Parathyroid adenoma (tissue), 2 donors: Measurements from ENCODE around the gene AFF3.

Experiments
- H2AFZ ChIP-seq: fragments of 300-600 bp; sonication (generic); one replicate; pipeline ENCODE4 v1.7.0; 2017; ENCODE audit warnings: antibody characterized with exemption, mild to moderate bottlenecking
- H3K27ac ChIP-seq: fragments of 300-600 bp; sonication (generic); one replicate; pipeline ENCODE4 v1.7.0; 2017
- H3K27me3 ChIP-seq: fragments of 300-600 bp; sonication (generic); one replicate; pipeline ENCODE4 v1.7.0; 2017; ENCODE audit warnings: low read length; ENCODE audit not compliant: control insufficient read depth, insufficient read depth
- H3K36me3 ChIP-seq: fragments of 300-600 bp; sonication (generic); one replicate; pipeline ENCODE4 v1.7.0; 2017; ENCODE audit warnings: low read length; ENCODE audit not compliant: control insufficient read depth, insufficient read depth
- H3K4me1 ChIP-seq: fragments of 300-600 bp; sonication (generic); one replicate; pipeline ENCODE4 v1.7.0; 2017; ENCODE audit warnings: control low read depth
- H3K4me2 ChIP-seq: fragments of 300-600 bp; sonication (generic); one replicate; pipeline ENCODE4 v1.7.0; 2017; ENCODE audit warnings: low read length
- H3K4me3 ChIP-seq: fragments of 300-600 bp; sonication (generic); one replicate; pipeline ENCODE4 v1.7.0; 2017; ENCODE audit warnings: low read depth, low read length
- H3K79me2 ChIP-seq: fragments of 300-600 bp; sonication (generic); one replicate; pipeline ENCODE4 v1.7.0; 2017; ENCODE audit warnings: control low read depth
- H3K9ac ChIP-seq: fragments of 300-600 bp; sonication (generic); one replicate; pipeline ENCODE4 v1.7.0; 2017; ENCODE audit warnings: mild to moderate bottlenecking
- H3K9me3 ChIP-seq: fragments of 300-600 bp; sonication (generic); one replicate; pipeline ENCODE4 v1.7.0; 2017; ENCODE audit warnings: low read length; ENCODE audit not compliant: control insufficient read depth
- CTCF ChIP-seq: fragments of 300-600 bp; sonication (generic); IDR thresholded peaks from one replicate; pipeline ENCODE4 v1.7.0; 2017; ENCODE audit warnings: antibody characterized with exemption, mild to moderate bottlenecking
- donor health status: primary hyperparathyroidism.

The AFF3 gene

DNA sequence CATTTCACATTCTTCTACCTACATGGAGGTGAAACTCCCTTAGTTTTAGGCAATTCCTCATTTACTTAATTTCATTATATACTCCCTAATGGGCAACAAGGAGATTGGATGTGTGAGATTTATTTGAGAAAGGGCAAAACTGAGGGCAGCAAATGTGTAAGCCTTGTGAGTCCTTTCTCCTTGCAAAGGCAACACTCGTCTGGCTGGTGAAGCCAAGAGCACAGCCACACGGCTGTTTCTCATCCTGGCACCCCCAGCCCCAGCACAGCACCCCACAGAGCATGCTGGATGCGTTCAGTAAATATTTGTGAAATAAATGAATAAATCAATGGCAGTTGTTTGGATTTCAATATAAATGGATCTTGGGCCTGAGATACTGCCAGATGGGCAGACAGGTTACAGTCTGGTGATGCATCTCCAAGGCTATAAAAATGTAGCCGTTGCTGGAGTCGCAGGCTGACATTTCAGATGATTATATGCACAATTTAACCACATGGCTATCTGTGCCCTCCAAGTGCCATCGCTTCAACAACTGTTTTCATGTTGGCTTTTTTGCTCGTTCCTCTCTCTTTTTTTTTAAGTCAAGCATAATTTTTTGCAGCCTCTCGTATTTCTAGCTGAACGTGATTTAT, 498.5 kb downstream of the AFF3 start:
- Histone ChIP-seq H3K27ac (no peak overlapping the region), H3K79me2 (no peaks in the 10 kb centered on the region), H3K36me3 (no peaks in the 10 kb centered on the region), H3K4me1 (no peaks in the 10 kb centered on the region), H3K9me3 (no peaks in the 10 kb centered on the region), H2AFZ (no peak overlapping the region), H3K27me3 (no peaks in the 10 kb centered on the region), H3K4me3 (no peak overlapping the region), H3K4me2 (no peak overlapping the region), H3K9ac (no peak overlapping the region)
- no peak for TF ChIP-seq CTCF

GRCh38 chr2:99641999-99642398, 500.4 kb downstream of the AFF3 start:
- no peak overlapping the region for H2AFZ ChIP-seq

DNA sequence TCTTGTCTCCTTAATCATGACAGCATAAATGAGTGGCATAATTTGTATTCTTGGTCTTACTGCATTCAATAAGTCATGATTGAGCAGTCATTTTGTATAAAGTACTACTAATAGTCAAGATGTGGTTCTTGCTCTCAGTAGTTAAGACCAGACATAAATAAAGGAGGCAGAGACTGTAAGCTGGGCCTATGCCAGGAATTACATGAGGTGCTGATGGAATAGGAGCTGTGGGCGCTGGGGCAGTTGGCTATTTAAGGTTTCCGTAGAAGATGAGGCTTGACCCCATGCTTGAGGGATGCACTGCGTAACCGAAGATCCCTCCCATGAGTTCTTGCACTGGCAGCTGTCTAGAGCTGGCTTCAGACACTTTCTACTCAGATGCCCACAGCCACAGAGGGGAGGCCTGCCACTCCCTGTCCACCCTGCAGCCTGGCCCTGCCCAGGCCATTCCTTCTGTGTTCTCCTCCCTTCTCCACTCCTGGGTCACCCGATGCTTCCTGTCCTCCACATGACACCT, 501.7 kb downstream of the AFF3 start:
- Histone ChIP-seq H3K79me2 (no peaks in the 10 kb centered on the region), H3K27ac (no peak overlapping the region), H3K27me3 (no peaks in the 10 kb centered on the region), H3K4me2 (no peak overlapping the region), H3K9me3 (no peaks in the 10 kb centered on the region), H3K9ac (no peak overlapping the region), H3K4me1 (no peaks in the 10 kb centered on the region), H3K4me3 (no peak overlapping the region), H2AFZ (no peak overlapping the region), H3K36me3 (no peaks in the 10 kb centered on the region)
- TF ChIP-seq CTCF, result no peak

More at GRCh38 chr2:99641999-99642398, 500.4 kb downstream of the AFF3 start:
- H3K4me2 ChIP-seq, result no peak overlapping the region
- H3K4me3 ChIP-seq, result no peak overlapping the region
- no peaks in the 10 kb centered on the region for H3K27me3 ChIP-seq
- H3K9ac ChIP-seq, result no peak overlapping the region
- TF ChIP-seq CTCF, result no peak
- no peaks in the 10 kb centered on the region for H3K36me3 ChIP-seq
- H3K27ac ChIP-seq, result no peak overlapping the region
- H3K9me3 ChIP-seq, result no peaks in the 10 kb centered on the region
- H3K79me2 ChIP-seq, result no peaks in the 10 kb centered on the region
- H3K4me1 ChIP-seq, result no peaks in the 10 kb centered on the region

- no peak overlapping the region for H3K9ac ChIP-seq
- H3K4me2 ChIP-seq, result no peak overlapping the region
- no peak for TF ChIP-seq CTCF
- H3K79me2 ChIP-seq, result no peaks in the 10 kb centered on the region
- H3K27me3 ChIP-seq, result no peaks in the 10 kb centered on the region
- no peaks in the 10 kb centered on the region for H3K9me3 ChIP-seq
- no peak overlapping the region for H2AFZ ChIP-seq
- H3K36me3 ChIP-seq, result no peaks in the 10 kb centered on the region
- no peak overlapping the region for H3K27ac ChIP-seq
- H3K4me3 ChIP-seq, result no peak overlapping the region
- no peaks in the 10 kb centered on the region for H3K4me1 ChIP-seq
Measured at GRCh38 chr2:99638791-99639190, 503.6 kb downstream of the AFF3 start.

- Histone ChIP-seq H2AFZ (no peak overlapping the region), H3K79me2 (no peaks in the 10 kb centered on the region), H3K9me3 (no peaks in the 10 kb centered on the region), H3K4me1 (no peaks in the 10 kb centered on the region), H3K9ac (no peak overlapping the region), H3K4me2 (no peak overlapping the region), H3K4me3 (no peak overlapping the region), H3K27me3 (no peaks in the 10 kb centered on the region), H3K36me3 (no peaks in the 10 kb centered on the region), H3K27ac (no peak overlapping the region)
- TF ChIP-seq CTCF, result no peak
Measured at GRCh38 chr2:99637159-99637697, 505.2 kb downstream of the AFF3 start.
